Tibial nerve (tissue), 3 donors: Measurements from ENCODE around the gene RARRES2.
"Not testable (repeated sequence)": the region's sequence is repeated elsewhere in the genome, so short reads cannot be mapped to it uniquely, and the experiment has no call there.

ENCODE experiments used
- CTCF ChIP-seq, 5 experiments: fragments of 200-600 bp in 3 of 5; fragments of 450-650 bp in 2 of 5; sonication (generic) in 3 of 5; IDR thresholded peaks; one replicate each; pipeline ENCODE4 v1.5.1; 2016 to 2019; ENCODE audit warnings: antibody characterized with exemption in 5 of 5, mild to moderate bottlenecking in 3 of 5, moderate library complexity in 2 of 5
- POLR2A ChIP-seq, 2 donors: fragments of 450-650 bp; IDR thresholded peaks; one replicate each; pipeline ENCODE4 v1.6.1; 2017; ENCODE audit warnings: antibody characterized with exemption in 2 of 2, mild to moderate bottlenecking in 2 of 2, moderate library complexity in 2 of 2

GRCh38 chr7:150295614-150296013, 45.8 kb downstream of the RARRES2 start:
- not testable (repeated sequence) for TF ChIP-seq CTCF, POLR2A (IDR thresholded peaks at IDR 0.05)
